Measurements from ENCODE around the gene LITAF.
A peak's percentile ranks its signal among the peaks of the same experiment; 100 is the strongest.
"Not testable (repeated sequence)": the region's sequence is repeated elsewhere in the genome, so short reads cannot be mapped to it uniquely, and the experiment has no call there.

LITAF gene

DNA sequence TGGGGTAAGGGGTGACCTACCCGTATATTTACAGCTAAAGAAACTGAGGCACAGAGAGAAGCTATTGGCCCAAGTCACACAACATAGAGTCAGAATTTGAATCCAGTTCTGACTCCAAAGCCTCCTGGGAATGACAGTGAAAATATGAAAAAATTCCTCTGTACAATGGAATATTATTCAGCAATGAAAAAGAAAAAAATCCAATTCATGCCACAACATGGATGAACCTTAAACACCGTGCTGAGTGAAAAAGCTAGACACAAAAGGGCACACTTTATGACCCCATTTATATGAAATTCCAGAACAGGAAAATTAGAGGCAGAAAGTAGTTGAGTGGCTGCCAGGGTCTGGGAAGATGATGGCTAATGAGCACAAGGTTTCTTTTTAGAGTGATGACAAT is 75.4 kb downstream of the LITAF start:
- Mint-ChIP-seq H3K27me3 (no peaks in the 10 kb centered on the region), H3K36me3 (no peaks in the 10 kb centered on the region), H3K27ac (no peak overlapping the region), H3K9me3 (no peaks in the 10 kb centered on the region), H3K4me3 (no peak overlapping the region), H3K4me1 (no peaks in the 10 kb centered on the region)

DNA sequence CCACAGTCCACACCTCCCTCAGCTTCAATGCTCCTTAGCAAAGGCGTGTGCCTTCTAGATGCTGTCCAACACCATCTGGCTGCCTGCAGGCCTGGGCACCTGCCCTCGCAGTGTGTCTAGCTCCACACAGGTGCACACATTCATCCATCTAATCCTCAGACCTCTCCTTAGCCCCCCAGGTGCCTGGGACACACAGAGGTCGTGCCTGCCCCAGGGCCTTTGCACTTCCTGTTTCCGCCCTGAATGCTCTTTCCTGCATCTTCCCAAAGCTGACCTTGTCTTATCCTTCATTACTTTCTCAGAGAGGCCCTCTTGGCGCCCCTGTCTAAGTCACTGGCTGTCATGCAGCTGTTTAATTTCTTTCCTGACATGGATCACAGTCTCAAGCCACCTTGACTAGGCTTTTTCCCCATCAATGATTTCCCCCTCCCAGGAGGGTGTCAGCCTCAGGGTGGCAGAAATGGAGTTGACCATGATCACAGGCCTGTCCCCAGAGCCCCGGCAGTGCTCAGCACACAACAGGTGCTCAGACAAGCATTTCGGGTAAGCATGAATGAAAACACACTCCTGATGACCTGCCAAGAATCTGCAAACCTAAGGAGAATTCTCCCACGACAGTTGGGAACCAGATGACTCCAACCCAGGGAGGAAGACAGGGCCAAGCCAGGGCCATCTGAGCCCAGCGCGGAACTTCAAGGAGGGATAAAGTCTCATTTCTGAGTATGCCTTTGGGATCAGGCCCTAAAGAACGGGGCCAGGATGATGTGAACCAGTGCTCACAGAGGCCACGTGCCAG is 76.3 kb downstream of the LITAF start:
- Mint-ChIP-seq H3K9me3 (no peaks in the 10 kb centered on the region), H3K36me3 (no peaks in the 10 kb centered on the region), H3K27me3 (no peaks in the 10 kb centered on the region), H3K4me3 (no peak overlapping the region), H3K4me1 (no peaks in the 10 kb centered on the region), H3K27ac (no peak overlapping the region)

DNA sequence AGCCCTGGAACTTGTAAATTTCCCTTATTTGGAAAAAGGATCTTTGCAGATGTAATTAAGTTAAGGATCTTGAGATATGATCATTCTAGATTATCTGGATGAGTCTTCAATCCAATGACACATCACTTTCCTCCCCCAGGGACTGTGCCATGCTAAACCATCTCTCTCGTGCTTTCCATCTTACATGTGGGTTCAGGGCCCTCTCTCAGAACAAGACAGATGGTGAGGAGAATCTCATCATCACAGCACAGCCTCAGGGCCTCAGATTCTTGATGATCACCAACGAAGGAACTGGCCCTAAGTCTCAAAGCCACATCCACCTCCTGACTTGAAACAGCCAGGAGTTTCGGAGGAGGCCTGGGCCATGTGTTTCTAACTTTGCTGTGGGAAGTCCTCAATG is 78.7 kb downstream of the LITAF start:
- Mint-ChIP-seq H3K4me1 (no peaks in the 10 kb centered on the region), H3K27me3 (no peaks in the 10 kb centered on the region), H3K27ac (no peak overlapping the region), H3K4me3 (no peak overlapping the region), H3K9me3 (no peaks in the 10 kb centered on the region), H3K36me3 (no peaks in the 10 kb centered on the region)

DNA sequence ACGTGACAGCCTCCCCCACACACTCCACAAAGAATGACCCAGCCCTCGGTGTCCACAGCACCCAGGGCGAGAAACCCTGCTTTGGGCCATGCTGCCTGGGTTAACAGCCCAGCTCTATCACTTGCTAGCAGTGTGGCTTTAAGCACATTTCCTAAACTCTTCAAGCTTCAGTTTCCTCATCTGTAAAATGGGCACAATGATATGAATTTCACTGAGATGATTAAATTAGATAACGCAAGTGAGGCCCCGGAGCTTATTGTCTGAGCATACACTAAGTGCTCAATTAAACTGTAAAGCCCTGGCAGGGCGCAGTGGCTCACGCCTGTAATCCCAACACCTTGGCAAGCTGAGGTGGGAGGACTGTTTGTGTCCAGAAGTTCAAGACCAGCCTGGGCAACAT is 79.4 kb downstream of the LITAF start:
- no peaks in the 10 kb centered on the region for H3K4me1 Mint-ChIP-seq
- H3K36me3 Mint-ChIP-seq: no peaks in the 10 kb centered on the region
- no peaks in the 10 kb centered on the region for H3K9me3 Mint-ChIP-seq
- no peak overlapping the region for H3K4me3 Mint-ChIP-seq
- no peak overlapping the region for H3K27ac Mint-ChIP-seq
- no peaks in the 10 kb centered on the region for H3K27me3 Mint-ChIP-seq

DNA sequence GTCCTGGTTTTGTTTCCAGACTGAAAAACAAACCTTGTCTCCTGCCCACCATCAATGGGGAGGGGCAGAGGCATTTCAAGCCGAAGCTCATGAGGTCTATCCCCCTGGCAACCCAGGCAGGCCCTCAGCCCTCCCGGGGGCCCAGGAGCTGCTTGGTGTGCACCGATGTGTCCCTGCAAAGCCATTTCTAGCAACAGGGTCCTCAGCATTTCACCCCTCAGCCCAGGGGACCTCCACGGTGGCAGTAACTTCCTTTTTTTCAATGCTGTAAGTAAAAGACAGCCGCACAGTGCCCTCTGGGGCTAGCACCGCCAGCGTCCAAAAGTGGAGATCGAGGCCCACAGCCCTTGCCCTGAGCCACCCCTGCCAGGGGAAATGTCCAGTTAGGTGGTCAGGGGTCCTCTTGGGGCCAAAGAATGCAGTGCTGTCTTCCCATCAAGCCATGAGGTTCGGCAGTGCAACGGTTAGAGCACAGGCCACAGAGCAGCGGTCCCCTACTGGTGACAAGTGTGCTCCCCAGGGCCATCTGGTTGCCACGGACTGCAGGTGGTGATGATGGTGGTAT is 79.9 kb downstream of the LITAF start:
- Mint-ChIP-seq H3K27me3 (no peaks in the 10 kb centered on the region), H3K4me3 (no peak overlapping the region), H3K27ac (no peak overlapping the region), H3K36me3 (no peaks in the 10 kb centered on the region), H3K9me3 (no peaks in the 10 kb centered on the region), H3K4me1 (no peaks in the 10 kb centered on the region)

DNA sequence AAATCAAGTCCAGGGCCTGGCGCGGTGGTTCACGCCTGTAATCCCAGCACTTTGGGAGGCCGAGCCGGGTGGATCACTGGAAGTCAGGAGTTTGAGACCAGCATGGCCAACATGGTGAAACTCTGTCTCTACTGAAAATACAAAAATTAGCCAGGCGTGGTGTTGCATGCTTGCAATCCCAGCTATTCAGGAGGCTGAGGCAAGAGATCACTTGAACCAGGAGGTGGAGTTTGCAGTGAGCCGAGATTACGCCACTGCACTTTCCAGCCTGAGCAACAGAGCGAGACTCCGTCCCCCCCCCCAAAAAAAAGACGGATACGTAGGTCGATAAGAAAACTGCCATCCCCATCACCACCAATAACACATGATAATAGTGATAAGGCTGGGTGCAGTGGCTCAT is 82.5 kb downstream of the LITAF start:
- H3K9me3 Mint-ChIP-seq, H3K36me3 Mint-ChIP-seq, H3K27ac Mint-ChIP-seq, H3K4me1 Mint-ChIP-seq, H3K4me3 Mint-ChIP-seq, H3K27me3 Mint-ChIP-seq: not testable (repeated sequence)

DNA sequence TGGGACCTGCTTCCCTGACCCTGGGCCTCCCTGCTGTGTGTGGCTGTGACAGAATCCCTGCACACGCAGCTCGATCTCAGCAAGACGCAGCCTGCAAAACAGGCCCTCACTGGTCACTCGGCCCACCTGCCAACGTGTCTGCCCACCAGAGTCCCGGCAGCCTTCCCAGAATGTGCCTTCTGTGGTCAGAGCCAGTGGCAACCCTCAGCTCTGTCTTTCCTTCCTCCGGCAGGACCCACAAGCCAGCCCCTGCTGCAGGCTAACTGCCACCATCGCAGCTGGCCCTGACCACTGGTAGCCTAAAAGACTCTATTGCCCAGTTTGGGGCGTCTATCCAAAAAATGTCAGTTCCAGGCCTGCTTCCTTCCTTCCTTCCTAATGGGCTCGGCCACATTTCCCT is 83.2 kb downstream of the LITAF start:
- no peak overlapping the region for H3K4me3 Mint-ChIP-seq
- H3K4me1 Mint-ChIP-seq: peaks cover 7% of the 10 kb centered on the region
- H3K36me3 Mint-ChIP-seq: no peaks in the 10 kb centered on the region
- no peak overlapping the region for H3K27ac Mint-ChIP-seq
- H3K9me3 Mint-ChIP-seq: no peaks in the 10 kb centered on the region
- H3K27me3 Mint-ChIP-seq: no peaks in the 10 kb centered on the region

DNA sequence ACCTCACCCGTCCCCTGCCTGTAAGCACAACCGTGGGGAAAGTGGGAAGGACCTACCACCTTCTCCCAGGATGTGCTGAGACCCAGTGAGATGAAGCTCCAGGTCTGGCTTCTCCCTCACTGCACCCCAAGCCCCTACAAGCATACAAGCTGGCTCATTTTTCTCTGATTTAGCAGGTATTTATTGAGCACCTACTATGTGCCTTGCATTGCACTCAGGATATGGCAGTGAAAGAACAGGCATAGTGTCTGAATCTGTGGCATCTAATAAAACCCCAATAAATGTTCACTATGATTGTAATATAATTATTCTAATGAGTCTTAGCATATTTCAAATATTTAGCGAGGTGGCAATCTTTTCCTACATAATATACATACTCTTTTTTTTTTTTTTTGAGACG is 84.5 kb downstream of the LITAF start:
- H3K27ac Mint-ChIP-seq: no peak overlapping the region
- no peaks in the 10 kb centered on the region for H3K36me3 Mint-ChIP-seq
- no peak overlapping the region for H3K4me3 Mint-ChIP-seq
- no peaks in the 10 kb centered on the region for H3K27me3 Mint-ChIP-seq
- H3K9me3 Mint-ChIP-seq: no peaks in the 10 kb centered on the region
- H3K4me1 Mint-ChIP-seq: peaks cover 16% of the 10 kb centered on the region

DNA sequence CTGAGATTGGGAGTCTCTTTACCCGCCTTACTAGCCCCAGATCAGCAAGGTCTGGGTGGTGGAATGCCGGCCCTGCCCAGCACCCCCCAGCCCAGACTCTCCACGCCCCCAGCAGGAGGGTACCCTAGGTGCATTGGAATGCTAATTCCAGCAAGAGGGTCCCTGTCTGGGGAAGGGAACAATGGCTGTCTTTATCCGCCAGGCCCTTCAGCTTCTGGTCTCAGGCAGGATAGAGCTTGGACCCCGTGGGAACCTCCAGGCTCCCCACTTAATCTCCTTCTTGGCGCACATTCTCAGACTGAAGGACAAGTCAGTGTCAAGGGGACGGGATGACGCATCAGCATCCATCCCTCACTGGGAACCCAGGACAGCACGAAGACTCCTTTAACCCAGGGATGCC is 85.1 kb downstream of the LITAF start:
- Mint-ChIP-seq H3K27ac (no peak overlapping the region), H3K27me3 (no peaks in the 10 kb centered on the region), H3K36me3 (no peaks in the 10 kb centered on the region), H3K4me3 (no peak overlapping the region), H3K4me1 (peaks cover 22% of the 10 kb centered on the region), H3K9me3 (no peaks in the 10 kb centered on the region)

DNA sequence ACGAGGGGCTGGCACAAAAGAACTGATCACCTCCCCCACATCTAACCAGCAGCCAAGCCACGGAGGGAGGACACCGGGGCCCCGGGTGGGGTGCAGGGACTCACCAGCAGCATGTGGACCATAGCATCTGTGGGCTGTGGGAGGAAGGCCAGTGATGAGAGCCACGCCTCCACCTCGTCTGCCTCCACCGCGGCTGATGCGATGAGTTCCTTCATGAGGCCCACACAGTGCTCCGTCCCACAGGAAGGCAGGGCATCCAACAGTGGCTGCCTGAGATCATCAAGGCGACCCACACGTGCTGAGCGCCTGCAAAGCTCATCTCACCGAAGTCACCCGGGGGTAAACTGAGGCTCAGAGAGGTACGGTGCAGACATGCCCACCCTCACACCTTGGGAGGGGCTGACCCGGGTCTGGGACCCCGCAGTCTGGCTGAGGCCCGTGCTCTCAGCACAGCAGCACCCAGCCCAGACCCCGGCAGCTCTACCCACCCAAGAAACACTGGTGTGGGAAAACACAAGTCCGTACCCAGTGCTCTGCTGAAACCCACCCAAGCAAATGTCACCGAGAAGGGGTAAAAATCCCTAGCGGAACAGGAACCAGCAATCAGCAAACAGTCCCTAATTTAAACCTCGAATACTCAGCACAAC is 85.9 kb downstream of the LITAF start:
- Mint-ChIP-seq H3K4me1 (peaks cover 27% of the 10 kb centered on the region), H3K36me3 (no peaks in the 10 kb centered on the region), H3K27ac (no peak overlapping the region), H3K9me3 (no peaks in the 10 kb centered on the region), H3K4me3 (no peak overlapping the region), H3K27me3 (no peaks in the 10 kb centered on the region)

DNA sequence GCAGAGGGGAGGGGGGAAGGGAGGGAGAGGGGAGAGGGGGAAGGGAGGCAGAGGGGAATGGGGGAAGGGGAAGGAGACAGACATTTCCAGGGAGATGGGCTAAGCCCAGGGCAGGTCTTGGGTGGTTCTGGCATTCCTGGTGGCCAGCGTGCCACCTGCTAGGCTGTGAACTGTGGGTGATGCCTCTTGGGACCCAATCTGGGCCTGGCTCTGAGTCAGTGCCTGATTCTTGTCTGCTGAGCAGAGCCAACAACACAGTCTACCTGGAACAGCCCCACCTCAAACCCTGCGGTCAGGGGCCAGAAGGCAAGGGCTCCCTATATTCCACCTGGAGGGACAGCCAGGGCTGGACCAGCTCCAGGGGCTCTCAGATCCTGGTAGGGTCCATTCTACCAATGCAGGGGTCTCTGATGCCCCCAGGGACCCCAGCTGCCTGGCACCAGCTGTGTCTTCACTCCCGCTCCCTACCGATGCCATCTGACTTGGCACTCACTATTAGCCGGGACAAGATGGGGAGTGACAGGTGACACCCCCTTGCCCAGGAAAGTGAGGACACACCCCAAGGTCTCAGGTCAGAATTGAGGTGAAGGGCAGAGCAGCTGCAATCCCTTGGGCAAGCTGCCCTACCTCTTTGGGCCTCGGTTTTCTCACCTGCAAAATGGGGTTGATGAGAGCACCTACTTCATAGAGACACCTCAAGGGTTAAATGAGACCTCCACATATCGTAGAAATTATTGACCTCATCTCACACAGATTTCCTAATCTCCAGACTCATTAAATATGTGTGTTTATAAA is 87.2 kb downstream of the LITAF start:
- no peak overlapping the region for H3K27ac Mint-ChIP-seq
- no peaks in the 10 kb centered on the region for H3K27me3 Mint-ChIP-seq
- H3K9me3 Mint-ChIP-seq: no peaks in the 10 kb centered on the region
- no peaks in the 10 kb centered on the region for H3K36me3 Mint-ChIP-seq
- peaks cover 34% of the 10 kb centered on the region for H3K4me1 Mint-ChIP-seq
- no peak overlapping the region for H3K4me3 Mint-ChIP-seq

DNA sequence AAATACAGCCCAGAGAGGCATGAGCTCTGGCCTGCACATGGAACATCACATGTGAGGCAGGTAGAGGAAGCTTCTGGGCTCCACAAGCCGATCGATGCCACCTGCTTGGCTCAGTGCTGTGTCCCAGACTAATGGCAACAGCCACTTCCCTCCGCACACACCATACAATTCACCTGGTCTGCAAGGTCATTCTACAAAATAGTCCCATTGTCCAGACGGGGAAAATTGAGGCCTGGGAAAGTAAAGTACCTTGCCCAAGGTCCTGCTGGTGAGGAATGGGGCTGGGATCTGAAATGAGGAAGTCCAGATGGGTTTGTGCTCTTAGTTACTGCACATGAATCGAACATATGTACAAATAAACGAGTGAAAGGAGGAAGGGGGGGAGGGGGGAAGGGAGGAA is 88.0 kb downstream of the LITAF start:
- H3K4me1 Mint-ChIP-seq: peaks cover 34% of the 10 kb centered on the region
- H3K9me3 Mint-ChIP-seq: no peaks in the 10 kb centered on the region
- no peaks in the 10 kb centered on the region for H3K36me3 Mint-ChIP-seq

DNA sequence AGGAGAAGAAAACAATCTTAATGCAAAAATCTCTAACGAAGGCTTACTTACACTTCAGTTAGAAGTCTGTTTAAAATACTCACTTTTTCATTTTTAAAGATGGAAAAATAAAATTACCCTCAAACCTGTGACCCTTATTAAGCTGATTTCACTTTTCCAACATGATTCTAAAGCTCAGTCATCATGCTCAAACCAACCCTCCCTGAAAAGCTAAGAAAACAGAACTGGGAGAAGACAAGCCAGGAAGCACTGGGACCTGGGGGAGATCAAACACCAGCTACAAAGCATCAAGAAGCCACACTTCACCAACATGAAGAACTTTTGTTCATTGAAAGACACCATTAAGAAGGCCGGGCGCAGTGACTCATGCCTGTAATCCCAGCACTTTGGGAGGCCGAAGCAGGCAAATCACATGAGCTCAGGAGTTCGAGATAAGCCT is 88.8 kb downstream of the LITAF start:
- Mint-ChIP-seq H3K36me3 (no peaks in the 10 kb centered on the region), H3K9me3 (no peaks in the 10 kb centered on the region), H3K4me1 (peaks cover 34% of the 10 kb centered on the region), H3K27me3 (no peaks in the 10 kb centered on the region), H3K27ac (peak overlapping the region; percentile 38), H3K4me3 (no peak overlapping the region)

More for the DNA sequence above, 88.0 kb downstream of the LITAF start:
- no peak overlapping the region for H3K4me3 Mint-ChIP-seq
- H3K27me3 Mint-ChIP-seq: no peaks in the 10 kb centered on the region
- H3K27ac Mint-ChIP-seq: no peak overlapping the region
